HepG2 (cell line): ENCODE results near the gene CSNK2B. TPM values are rescaled to one million over a fixed set of nuclear protein-coding genes. Genes with fewer than 3 reads are reported as not detected.

Experiments used
- ARNTL ChIP-seq: sonication (generic); formaldehyde crosslinking; IDR thresholded peaks from 2 replicates; pipeline ENCODE4 v1.4.0; 2020; ENCODE audit warnings: mild to moderate bottlenecking, missing genetic modification reagents
- GATA4 ChIP-seq: sonication (generic); IDR thresholded peaks from 2 replicates; pipeline ENCODE4 v1.6.1; 2016; ENCODE audit warnings: antibody characterized with exemption, low read depth, borderline replicate concordance
- KDM1A ChIP-seq: IDR thresholded peaks from 2 replicates; pipeline ENCODE4 v1.6.1; 2016; ENCODE audit warnings: missing compliant biosample characterization
- RAD21 ChIP-seq: fragments of 450-650 bp; formaldehyde crosslinking; IDR thresholded peaks from 2 replicates; pipeline ENCODE4 v1.5.0; 2020; ENCODE audit warnings: mild to moderate bottlenecking
- SKIL ChIP-seq: sonication (generic); formaldehyde crosslinking; IDR thresholded peaks from 2 replicates; pipeline ENCODE4 v1.8.0; 2022; ENCODE audit warnings: missing genetic modification reagents, mild to moderate bottlenecking, moderate library complexity, borderline replicate concordance
- SP140L ChIP-seq: sonication (generic); formaldehyde crosslinking; IDR thresholded peaks from 2 replicates; pipeline ENCODE4 v1.4.0; 2020; ENCODE audit warnings: missing genetic modification reagents, borderline replicate concordance
- SRY ChIP-seq: sonication (generic); formaldehyde crosslinking; IDR thresholded peaks from 2 replicates; pipeline ENCODE4 v1.8.0; 2022; ENCODE audit warnings: mild to moderate bottlenecking, missing genetic modification reagents
- TMF1 ChIP-seq: sonication (generic); formaldehyde crosslinking; IDR thresholded peaks from 2 replicates; pipeline ENCODE4 v1.8.1; 2022; ENCODE audit warnings: low read depth, missing genetic modification reagents
- ZBTB2 ChIP-seq: sonication (generic); formaldehyde crosslinking; IDR thresholded peaks from 2 replicates; pipeline ENCODE4 v1.8.0; 2022; ENCODE audit warnings: low read depth, missing genetic modification reagents
- ZBTB46 ChIP-seq: sonication (generic); formaldehyde crosslinking; IDR thresholded peaks from 2 replicates; pipeline ENCODE4 v1.4.0; 2020; ENCODE audit warnings: mild to moderate bottlenecking, missing genetic modification reagents, borderline replicate concordance
- ZKSCAN1 ChIP-seq: fragments of 150-350 bp; IDR thresholded peaks from 2 replicates; pipeline ENCODE4 v1.6.1; 2014; ENCODE audit warnings: low read length
- ZNF274 ChIP-seq: sonication (generic); formaldehyde crosslinking; IDR thresholded peaks from 2 replicates; pipeline ENCODE4 v1.5.1; 2020; ENCODE audit warnings: mild to moderate bottlenecking, missing genetic modification reagents
- ZNF281 ChIP-seq: sonication (generic); formaldehyde crosslinking; IDR thresholded peaks from 2 replicates; pipeline ENCODE4 v1.4.0; 2020; ENCODE audit warnings: missing genetic modification reagents, borderline replicate concordance
- ZNF317 ChIP-seq: sonication (generic); formaldehyde crosslinking; IDR thresholded peaks from 2 replicates; pipeline ENCODE4 v1.5.0; 2020; ENCODE audit warnings: mild to moderate bottlenecking, missing genetic modification reagents
- ZNF331 ChIP-seq: sonication (generic); formaldehyde crosslinking; IDR thresholded peaks from 2 replicates; pipeline ENCODE4 v1.4.0; 2020; ENCODE audit warnings: missing genetic modification reagents
- ZNF619 ChIP-seq: sonication (generic); formaldehyde crosslinking; IDR thresholded peaks from 2 replicates; pipeline ENCODE4 v1.4.0; 2020; ENCODE audit warnings: mild to moderate bottlenecking, missing genetic modification reagents
- ZNF740 ChIP-seq: sonication (generic); formaldehyde crosslinking; IDR thresholded peaks from 2 replicates; pipeline ENCODE4 v1.4.0; 2020; ENCODE audit warnings: missing genetic modification reagents
- ZNF772 ChIP-seq: sonication (generic); formaldehyde crosslinking; IDR thresholded peaks from 2 replicates; pipeline ENCODE4 v1.5.0; 2020; ENCODE audit warnings: mild to moderate bottlenecking, missing genetic modification reagents
- polyA plus RNA-seq, 8 experiments: library from polyadenylated mRNA; depleted of rRNA in 3 of 8; stranded (reverse) in 7 of 8; unstranded in 1 of 8; fragments of >200 nt; fragmentation: Illumina TruSeq in 4 of 8; extraction: Trizol in 4 of 8; gene quantifications; 2 replicates each; pipeline versions ENCODE4 v1.2.1 to v1.2.3, GENCODE V29; 2011 to 2016; ENCODE audit warnings: low read depth in 4 of 8, missing spikeins in 1 of 8, mixed read lengths in 1 of 8; ENCODE audit not compliant: insufficient read depth in 1 of 8
- total RNA-seq, 5 experiments: library from RNA; depleted of rRNA; stranded (reverse); fragments of >200 nt; fragmentation: Illumina TruSeq; extraction: Trizol; gene quantifications; 2 replicates each; pipeline ENCODE4 v1.2.3, GENCODE V29; 2016; ENCODE audit warnings: low read depth in 1 of 5

Gene CSNK2B
- total and polyA plus RNA-seq, 2 of the 13 experiments (the other 11 are each of a cell fraction or from before 2014, with no cell fraction given) = 111 to 296 TPM

GRCh38 chr6:31655349-31656237 lies 10.3 kb upstream of the CSNK2B start, which contains the start of gene APOM (continued):
- peak; percentile 92 for TF ChIP-seq SKIL
- TF ChIP-seq ZNF281 = peak; percentile 90
- peak; percentile 71; the same call in 1 of the 2 replicates for TF ChIP-seq ZNF274 (CRISPR knock-in tag)
- 0 out of 2 replicates have a peak, but pooled peaks have one; percentile 82 for TF ChIP-seq TMF1 (CRISPR knock-in tag)
- no peak; the same call in 1 of the 2 replicates for TF ChIP-seq KDM1A (CRISPR knock-in tag)
- TF ChIP-seq ZNF331 (CRISPR knock-in tag) = peak; percentile 98
- 0 out of 2 replicates have a peak, but pooled peaks have one; percentile 9 for TF ChIP-seq ZKSCAN1
- peak; percentile 71; the same call in 1 of the 2 replicates for TF ChIP-seq ARNTL
- 0 out of 2 replicates have a peak, but pooled peaks have one; percentile 17 for TF ChIP-seq ZNF619
- peak; percentile 62; the same call in 1 of the 2 replicates for TF ChIP-seq SP140L (CRISPR knock-in tag)
- peak; percentile 89; the same call in 1 of the 2 replicates for TF ChIP-seq GATA4
- TF ChIP-seq ZBTB2 (CRISPR knock-in tag) = no peak
- TF ChIP-seq RAD21 = peak; percentile 48; the same call in 1 of the 2 replicates
- TF ChIP-seq SRY (CRISPR knock-in tag) = peak; percentile 85
- no peak for TF ChIP-seq ZBTB46 (CRISPR knock-in tag)
- peak; percentile 83; the same call in 1 of the 2 replicates for TF ChIP-seq ZNF317 (CRISPR knock-in tag)
- peak; percentile 91 for TF ChIP-seq ZNF740 (CRISPR knock-in tag)
- peak; percentile 98 for TF ChIP-seq ZNF772 (CRISPR knock-in tag)
